Eye (tissue), 1 donor: ENCODE measurements around the gene CCDC57.
A peak's percentile ranks its signal among the peaks of the same experiment; 100 is the strongest.

Experiments
- DNase-seq: peaks from one replicate; pipeline ENCODE4 v3.0.0-alpha.2; 2015

CCDC57 gene

GRCh38 chr17:82101767-82102679 lies 110.6 kb downstream of the CCDC57 start:
- DNase-seq, result no peak

- DNase-seq, result no peak
These were observed 111.3 kb downstream of the CCDC57 start for GRCh38 chr17:82101301-82101715.

GRCh38 chr17:82100502-82101298 lies 111.9 kb downstream of the CCDC57 start:
- DNase-seq, result no peak

- no peak for DNase-seq
These were observed 113.5 kb downstream of the CCDC57 start for GRCh38 chr17:82098939-82099763.

- peak; percentile 97 for DNase-seq
These were observed 114.3 kb downstream of the CCDC57 start, which contains the start of gene FASN for GRCh38 chr17:82098169-82098938. Gene FASN, minus strand, starts transcription at chr17:82098236. Its CDS starts 1,791 bp downstream, at chr17:82096445.

GRCh38 chr17:82097919-82098168 lies 114.8 kb downstream of the CCDC57 start:
- no peak for DNase-seq

GRCh38 chr17:82097184-82097918 lies 115.3 kb downstream of the CCDC57 start:
- DNase-seq, result peak; percentile 60

GRCh38 chr17:82096709-82097183 lies 115.9 kb downstream of the CCDC57 start:
- no peak for DNase-seq

GRCh38 chr17:82095777-82096708 lies 116.6 kb downstream of the CCDC57 start:
- DNase-seq, result no peak

GRCh38 chr17:82094931-82095776 lies 117.5 kb downstream of the CCDC57 start:
- DNase-seq, result no peak

- DNase-seq, result no peak
These were observed 119.5 kb downstream of the CCDC57 start for GRCh38 chr17:82092995-82093751.

- no peak for DNase-seq
These were observed 120.0 kb downstream of the CCDC57 start for GRCh38 chr17:82092628-82092994.

- DNase-seq, result no peak
These were observed 120.5 kb downstream of the CCDC57 start for GRCh38 chr17:82092094-82092586.

- no peak for DNase-seq
These were observed 121.2 kb downstream of the CCDC57 start for GRCh38 chr17:82091264-82092066.

GRCh38 chr17:82090549-82091263 lies 121.9 kb downstream of the CCDC57 start:
- no peak for DNase-seq

- DNase-seq, result no peak
These were observed 122.7 kb downstream of the CCDC57 start for GRCh38 chr17:82089723-82090548.
